ENCODE data around the gene INHBB.

Gene INHBB

GRCh38 chr2:120399889-120400240, 53.9 kb downstream of the INHBB start:
- no peak for DNase-seq

- DNase-seq, result no peak
Observed at GRCh38 chr2:120400551-120400950, 54.6 kb downstream of the INHBB start.
